Cardiac muscle cell (in vitro differentiated cells and primary cell): Measurements from ENCODE around the gene RPS14. TPM values are rescaled to one million over a fixed set of nuclear protein-coding genes. Genes with fewer than 3 reads are reported as not detected.
A peak's percentile ranks its signal among the peaks of the same experiment; 100 is the strongest.
"Not testable (repeated sequence)": the region's sequence is repeated elsewhere in the genome, so short reads cannot be mapped to it uniquely, and the experiment has no call there.

Experiments
- DNase-seq, 2 donors: peaks; one replicate each; pipeline versions ENCODE4 v3.0.0 to v3.0.0-alpha.2; 2010 to 2017; ENCODE audit warnings: low read depth in 1 of 2, low spot score in 1 of 2
- H3K27ac ChIP-seq: fragments of 200-600 bp; sonication (generic); 2 replicates; pipeline ENCODE4 v1.5.1; 2016
- H3K27me3 ChIP-seq: fragments of 200-600 bp; sonication (generic); 2 replicates; pipeline ENCODE4 v1.6.0; 2016; ENCODE audit warnings: control low read depth
- H3K36me3 ChIP-seq: fragments of 200-600 bp; sonication (generic); 2 replicates; pipeline ENCODE4 v1.5.1; 2016; ENCODE audit warnings: control low read depth
- H3K4me1 ChIP-seq: fragments of 200-600 bp; sonication (generic); 2 replicates; pipeline ENCODE4 v1.8.1; 2017; ENCODE audit warnings: low read depth, mild to moderate bottlenecking, mixed run types
- H3K4me3 ChIP-seq: fragments of 200-600 bp; sonication (generic); 2 replicates; pipeline ENCODE4 v1.5.1; 2016; ENCODE audit warnings: mild to moderate bottlenecking
- H3K9me3 ChIP-seq: fragments of 200-600 bp; sonication (generic); 2 replicates; pipeline ENCODE4 v1.5.1; 2017; ENCODE audit warnings: low read depth, mild to moderate bottlenecking, control low read depth
- polyA plus RNA-seq: library from polyadenylated mRNA; unstranded; fragments of >200 nt; fragmentation: Nextera tagmentation; extraction: Ambion mirVana; gene quantifications from 2 replicates; pipeline ENCODE4 v1.2.1, GENCODE V29; 2016
- total RNA-seq: library from RNA; depleted of rRNA; stranded (reverse); fragments of >200 nt; gene quantifications from 2 replicates; pipeline ENCODE4 v1.2.3, GENCODE V29; 2016
- TF ChIP-seq, protein P1 (sequence below): IDR thresholded peaks from 2 replicates; pipeline ENCODE4 v1.5.1; 2012; ENCODE audit warnings: low read depth, mild to moderate bottlenecking, low read length

Gene RPS14
- total and polyA plus RNA-seq, 2 experiments from 2014 or later: 1,307 to 2,781 TPM

DNA sequence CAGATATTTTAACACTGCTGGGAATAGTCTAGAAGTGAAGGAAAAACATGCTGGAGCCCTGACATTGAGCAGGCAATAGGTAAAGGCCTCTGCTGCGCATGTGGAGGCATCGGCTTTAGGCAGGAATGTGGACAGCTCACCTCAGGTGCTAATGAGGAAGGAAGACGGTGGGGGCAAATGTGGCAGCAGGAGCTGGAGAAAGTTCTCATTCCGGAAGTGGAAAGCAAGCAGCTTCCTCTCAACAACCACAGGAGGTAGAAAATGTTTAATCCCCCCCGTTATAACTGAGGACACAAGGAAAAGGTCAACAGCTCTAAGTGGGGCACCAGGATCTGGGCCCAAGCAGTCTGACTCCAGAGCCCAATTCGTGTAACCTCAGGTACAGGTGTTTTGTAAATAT lies 7.6 kb upstream of the RPS14 start:
- Histone ChIP-seq H3K9me3 (no peaks in the 10 kb centered on the region), H3K27me3 (no peaks in the 10 kb centered on the region), H3K27ac (no peak overlapping the region), H3K36me3 (no peaks in the 10 kb centered on the region), H3K4me1 (peaks cover 13% of the 10 kb centered on the region), H3K4me3 (no peak overlapping the region)
- DNase-seq: no peak
- TF ChIP-seq, protein P1, sequence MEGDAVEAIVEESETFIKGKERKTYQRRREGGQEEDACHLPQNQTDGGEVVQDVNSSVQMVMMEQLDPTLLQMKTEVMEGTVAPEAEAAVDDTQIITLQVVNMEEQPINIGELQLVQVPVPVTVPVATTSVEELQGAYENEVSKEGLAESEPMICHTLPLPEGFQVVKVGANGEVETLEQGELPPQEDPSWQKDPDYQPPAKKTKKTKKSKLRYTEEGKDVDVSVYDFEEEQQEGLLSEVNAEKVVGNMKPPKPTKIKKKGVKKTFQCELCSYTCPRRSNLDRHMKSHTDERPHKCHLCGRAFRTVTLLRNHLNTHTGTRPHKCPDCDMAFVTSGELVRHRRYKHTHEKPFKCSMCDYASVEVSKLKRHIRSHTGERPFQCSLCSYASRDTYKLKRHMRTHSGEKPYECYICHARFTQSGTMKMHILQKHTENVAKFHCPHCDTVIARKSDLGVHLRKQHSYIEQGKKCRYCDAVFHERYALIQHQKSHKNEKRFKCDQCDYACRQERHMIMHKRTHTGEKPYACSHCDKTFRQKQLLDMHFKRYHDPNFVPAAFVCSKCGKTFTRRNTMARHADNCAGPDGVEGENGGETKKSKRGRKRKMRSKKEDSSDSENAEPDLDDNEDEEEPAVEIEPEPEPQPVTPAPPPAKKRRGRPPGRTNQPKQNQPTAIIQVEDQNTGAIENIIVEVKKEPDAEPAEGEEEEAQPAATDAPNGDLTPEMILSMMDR: no peak

DNA sequence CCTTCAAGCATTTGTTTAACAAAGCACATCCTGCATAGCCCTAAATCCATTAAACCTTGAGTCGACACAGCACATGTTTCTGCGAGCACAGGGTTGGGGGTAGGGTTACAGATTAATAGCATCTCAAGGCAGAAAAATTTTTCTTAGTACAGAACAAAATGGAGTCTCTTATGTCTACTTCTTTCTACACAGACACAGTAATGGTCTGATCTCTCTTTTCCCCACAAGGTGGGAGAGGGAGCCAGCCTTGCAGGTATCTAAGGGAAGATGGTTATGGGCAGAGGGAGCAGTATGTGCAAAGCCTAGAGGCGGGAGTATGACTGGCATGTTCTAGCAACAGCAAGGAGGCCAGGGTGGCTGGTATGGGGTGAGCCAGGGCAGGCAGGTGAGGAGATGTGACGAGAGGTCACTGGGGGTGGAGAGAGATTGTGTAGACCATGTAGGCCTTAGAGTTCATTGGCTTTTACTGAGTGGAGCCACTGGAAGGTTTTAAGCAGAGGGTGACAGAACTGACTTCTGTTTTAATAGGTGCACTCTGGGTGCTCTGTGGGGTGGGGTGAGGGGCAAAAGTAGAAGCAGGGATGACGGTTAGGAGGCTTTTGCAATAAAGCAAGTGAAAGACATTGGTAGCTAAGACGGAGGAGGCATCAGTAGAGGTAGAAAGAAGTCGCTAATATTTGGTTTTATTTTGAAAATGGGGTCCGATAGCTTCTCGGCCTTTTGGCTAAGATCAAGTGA lies 5.1 kb upstream of the RPS14 start:
- DNase-seq: no peak
- Histone ChIP-seq H3K4me3 (no peak overlapping the region), H3K4me1 (no peaks in the 10 kb centered on the region), H3K27me3 (no peaks in the 10 kb centered on the region), H3K36me3 (no peaks in the 10 kb centered on the region), H3K27ac (no peak overlapping the region), H3K9me3 (no peaks in the 10 kb centered on the region)
- TF ChIP-seq, protein P1: no peak

DNA sequence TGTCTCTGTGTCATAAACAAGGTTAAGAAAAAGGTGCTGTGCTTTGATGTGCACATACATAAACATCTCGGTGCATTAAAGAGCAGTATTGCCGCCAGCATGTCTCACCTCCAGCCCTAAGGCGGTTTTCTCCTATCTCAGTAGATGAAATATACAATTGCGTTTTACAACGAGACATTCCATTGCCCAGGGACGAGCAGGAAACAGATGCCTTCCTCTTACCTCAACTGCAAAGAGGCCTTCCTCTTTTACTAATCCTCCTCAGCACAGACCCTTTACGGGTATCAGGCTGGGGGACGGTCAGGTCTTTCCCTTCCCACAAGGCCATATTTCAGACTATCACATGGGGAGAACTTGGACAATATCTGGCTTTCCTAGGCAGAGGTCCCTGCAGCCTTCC lies 4.5 kb upstream of the RPS14 start:
- DNase-seq, H3K4me3 ChIP-seq, H3K9me3 ChIP-seq, H3K27ac ChIP-seq, H3K36me3 ChIP-seq, H3K4me1 ChIP-seq, H3K27me3 ChIP-seq: not testable (repeated sequence)

DNA sequence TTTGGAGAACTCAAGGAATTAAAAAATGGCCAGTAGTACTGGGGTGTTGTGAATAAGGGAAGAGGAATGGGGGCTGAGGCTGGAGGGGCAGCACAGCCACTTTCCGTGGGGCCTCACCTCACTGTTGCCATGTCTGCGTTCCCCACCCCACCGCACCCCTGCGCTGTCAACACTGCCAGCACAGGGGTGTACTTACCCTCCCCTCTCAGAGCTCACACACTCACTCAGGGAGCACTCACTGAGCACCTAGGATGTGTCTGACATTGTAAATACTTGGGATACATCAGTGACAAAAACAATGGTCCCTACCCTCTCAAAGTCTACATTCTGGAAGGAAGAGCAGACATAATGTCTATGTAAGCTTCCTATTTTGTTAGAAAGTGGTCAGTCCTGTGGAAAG lies 3.4 kb upstream of the RPS14 start:
- H3K9me3 ChIP-seq: no peaks in the 10 kb centered on the region
- DNase-seq: no peak
- peaks cover 6% of the 10 kb centered on the region for H3K4me1 ChIP-seq
- H3K27me3 ChIP-seq: no peaks in the 10 kb centered on the region
- no peaks in the 10 kb centered on the region for H3K36me3 ChIP-seq
- no peak overlapping the region for H3K27ac ChIP-seq
- TF ChIP-seq, protein P1: no peak
- H3K4me3 ChIP-seq: no peak overlapping the region

DNA sequence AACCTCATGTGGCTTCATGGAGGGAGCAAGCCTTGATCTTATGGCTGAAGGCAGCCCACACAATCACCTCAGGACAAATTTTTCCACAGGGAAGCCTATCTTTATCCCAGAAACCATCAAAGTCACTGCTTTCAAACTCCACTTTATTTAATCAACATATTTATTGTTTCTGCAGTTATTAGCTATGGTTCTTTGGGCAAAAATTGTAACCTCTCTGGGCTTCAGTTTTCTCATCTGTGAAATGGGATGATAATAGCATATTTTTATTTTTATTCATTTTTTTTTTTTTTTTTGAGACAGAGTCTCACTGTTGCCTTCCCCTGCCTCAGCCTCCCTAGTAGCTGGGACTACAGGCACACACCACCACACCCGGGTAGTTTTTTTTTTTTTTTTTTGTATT lies 2.1 kb upstream of the RPS14 start:
- no peaks in the 10 kb centered on the region for H3K27me3 ChIP-seq
- H3K9me3 ChIP-seq: no peaks in the 10 kb centered on the region
- no peak for DNase-seq
- H3K36me3 ChIP-seq: peaks cover 12% of the 10 kb centered on the region
- peaks cover 8% of the 10 kb centered on the region for H3K4me1 ChIP-seq
- TF ChIP-seq, protein P1: no peak
- H3K27ac ChIP-seq: no peak overlapping the region
- H3K4me3 ChIP-seq: no peak overlapping the region

DNA sequence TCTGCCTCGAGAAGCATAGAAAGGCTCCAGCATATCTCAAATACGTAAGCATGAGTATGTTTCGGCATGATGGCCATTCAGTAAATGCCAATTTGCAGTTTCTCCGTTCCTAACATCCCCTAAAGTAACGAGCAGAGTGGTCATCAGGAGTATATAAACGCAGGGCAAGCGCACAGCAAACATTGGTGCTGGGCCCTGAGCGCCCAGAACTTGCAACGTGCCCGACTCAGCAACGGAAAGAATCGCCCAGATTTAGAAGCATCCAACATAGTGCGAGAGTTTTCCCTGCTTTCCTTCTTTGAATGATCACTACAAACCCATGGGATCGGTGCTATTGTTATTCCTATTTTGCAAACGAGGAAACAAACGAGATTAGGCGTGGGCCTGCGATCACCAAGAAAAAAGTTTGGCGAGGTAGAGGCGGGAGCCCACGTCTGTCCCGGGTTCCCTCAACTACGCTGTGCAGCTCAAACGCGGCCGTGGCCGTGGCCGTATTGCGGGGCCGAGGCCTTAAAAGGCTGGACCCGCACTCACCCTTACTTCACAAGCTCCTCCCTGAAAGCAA lies 505 bp downstream of the RPS14 start:
- TF ChIP-seq, protein P1: no peak
- Histone ChIP-seq H3K4me1 (peaks cover 8% of the 10 kb centered on the region), H3K36me3 (peaks cover 35% of the 10 kb centered on the region), H3K4me3 (peak overlapping the region; percentile 89), H3K27me3 (no peaks in the 10 kb centered on the region), H3K9me3 (no peaks in the 10 kb centered on the region), H3K27ac (peak overlapping the region; percentile 96)
- peak in 1 of 2 donors; percentile 25 for DNase-seq
